Stimulated activated CD8-positive, alpha-beta memory T cell treated with anti-CD3 and anti-CD28 coated beads, Interleukin-12 subunit alpha, Interleukin-12 subunit beta, amount 100 ng/mL, for 24 hours (primary cell): Measurements from ENCODE around the gene BLZF1.
"Not testable (repeated sequence)": the region's sequence is repeated elsewhere in the genome, so short reads cannot be mapped to it uniquely, and the experiment has no call there.

Source experiments
- DNase-seq: peaks from one replicate; pipeline ENCODE4 v3.0.0-alpha.2; 2020; ENCODE audit errors: extremely low read depth

The BLZF1 gene, protein sequence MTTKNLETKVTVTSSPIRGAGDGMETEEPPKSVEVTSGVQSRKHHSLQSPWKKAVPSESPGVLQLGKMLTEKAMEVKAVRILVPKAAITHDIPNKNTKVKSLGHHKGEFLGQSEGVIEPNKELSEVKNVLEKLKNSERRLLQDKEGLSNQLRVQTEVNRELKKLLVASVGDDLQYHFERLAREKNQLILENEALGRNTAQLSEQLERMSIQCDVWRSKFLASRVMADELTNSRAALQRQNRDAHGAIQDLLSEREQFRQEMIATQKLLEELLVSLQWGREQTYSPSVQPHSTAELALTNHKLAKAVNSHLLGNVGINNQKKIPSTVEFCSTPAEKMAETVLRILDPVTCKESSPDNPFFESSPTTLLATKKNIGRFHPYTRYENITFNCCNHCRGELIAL

DNA sequence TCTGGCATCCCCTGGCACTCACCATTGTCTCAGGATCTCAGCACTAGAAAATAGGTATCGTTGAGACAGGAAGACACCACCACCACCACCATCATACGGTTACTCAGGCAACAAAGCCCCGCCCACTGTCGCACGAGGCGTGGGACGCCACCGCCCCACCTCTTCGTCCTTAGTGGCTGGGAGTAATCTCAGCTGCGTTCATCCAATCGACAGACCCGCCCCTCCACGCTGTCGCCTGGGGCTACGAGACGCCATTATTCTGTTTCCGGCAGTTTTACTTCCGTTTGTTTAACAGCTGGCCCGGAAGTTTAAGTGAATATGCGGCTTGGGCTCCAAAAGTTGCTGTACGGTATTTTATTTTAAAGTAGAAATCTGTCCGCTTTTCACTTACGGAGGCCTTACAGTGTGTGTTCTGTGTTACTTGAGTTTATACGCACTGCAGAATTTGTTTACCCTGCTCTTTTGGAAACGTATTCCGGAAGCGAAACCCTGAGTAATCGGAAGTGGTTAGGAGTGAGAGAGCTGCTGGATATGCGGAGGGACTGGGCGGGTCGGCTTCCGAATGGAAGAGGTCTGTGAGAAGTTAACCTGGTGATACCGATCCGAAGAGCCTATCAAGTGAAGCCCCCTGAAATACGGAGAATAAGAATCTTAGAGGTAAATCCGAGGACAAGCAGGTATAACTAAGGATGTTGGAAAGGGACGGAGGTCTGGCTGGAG, at the start of gene BLZF1, which contains the start of gene NME7:
Gene BLZF1, plus strand, starts transcription at position 510 of the 720 bp plus-strand sequence. CDS start 1,328 bp downstream, outside the sequence.
Gene NME7, minus strand, starts transcription at position 112 of the 720 bp plus-strand sequence. Its CDS starts 87 bp downstream, at position 25.
- peak; percentile 97 for DNase-seq

DNA sequence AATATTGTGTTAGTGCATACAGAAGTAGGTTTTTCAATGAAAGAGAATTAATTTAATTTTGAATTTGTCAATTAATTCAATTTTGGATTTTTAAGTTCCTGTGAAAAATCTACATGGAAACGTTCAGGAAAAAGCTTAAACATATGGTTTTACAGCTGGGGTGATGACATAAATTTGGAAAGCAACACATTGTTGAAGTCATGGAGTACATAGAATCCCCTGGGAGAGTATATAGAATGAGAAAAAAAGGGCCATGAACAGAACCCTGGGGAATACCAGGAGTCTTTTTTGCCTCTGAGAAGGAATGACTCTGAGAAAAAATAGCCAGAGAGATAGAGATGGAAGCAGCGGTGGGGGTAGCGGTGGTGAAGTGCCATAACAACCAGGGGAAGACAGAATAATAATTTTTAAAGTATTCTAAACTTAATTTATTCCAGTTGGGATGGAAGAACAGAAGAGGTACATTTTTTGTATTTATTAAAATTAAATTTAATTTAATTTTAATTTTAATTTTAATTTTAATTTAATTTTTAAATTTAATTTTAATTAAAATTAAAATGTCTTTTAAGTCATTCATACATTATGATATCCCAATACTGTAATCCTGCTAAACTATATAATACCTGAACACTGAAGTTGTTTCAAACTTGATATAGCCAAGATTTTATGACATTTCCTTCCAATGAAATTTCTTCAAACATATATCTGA, 49.3 kb upstream of the BLZF1 start:
- DNase-seq: no peak

DNA sequence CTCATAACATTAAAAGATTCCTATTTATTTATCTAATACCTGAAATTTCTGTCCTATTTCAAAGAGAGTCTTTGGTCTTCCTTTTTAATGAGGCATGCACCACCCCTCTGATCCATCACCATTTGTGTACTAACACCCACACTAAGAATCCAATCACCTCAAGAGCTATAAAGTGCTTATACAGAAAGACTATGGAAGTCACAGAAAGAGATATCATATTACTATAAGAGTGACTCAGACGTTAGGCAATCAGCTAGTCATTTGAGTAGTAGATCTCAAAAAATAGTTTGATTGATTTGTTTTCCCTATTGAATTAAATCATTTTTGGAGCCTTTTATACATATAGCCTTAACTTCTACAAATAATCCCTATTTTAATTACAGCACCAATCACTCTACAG, 46.5 kb upstream of the BLZF1 start:
- no peak for DNase-seq

DNA sequence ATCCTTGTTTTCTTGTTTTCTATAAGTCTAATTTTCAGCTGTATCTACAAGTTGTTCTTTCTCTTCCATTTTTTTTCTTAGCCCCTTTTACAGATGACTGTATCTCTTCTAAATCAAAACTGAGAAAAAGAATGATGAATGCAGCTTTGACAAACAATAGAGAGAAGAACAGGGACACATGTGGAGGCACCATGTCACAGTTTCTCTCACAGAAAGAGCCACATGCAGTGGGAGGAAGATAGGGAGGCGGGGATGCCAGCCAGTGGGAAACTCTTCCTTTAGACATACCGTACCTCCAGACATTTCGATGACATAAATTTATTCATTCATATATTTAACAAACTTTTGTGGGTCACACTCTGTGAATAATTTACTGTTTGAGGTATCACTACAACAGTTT, 45.9 kb upstream of the BLZF1 start:
- no peak for DNase-seq

DNA sequence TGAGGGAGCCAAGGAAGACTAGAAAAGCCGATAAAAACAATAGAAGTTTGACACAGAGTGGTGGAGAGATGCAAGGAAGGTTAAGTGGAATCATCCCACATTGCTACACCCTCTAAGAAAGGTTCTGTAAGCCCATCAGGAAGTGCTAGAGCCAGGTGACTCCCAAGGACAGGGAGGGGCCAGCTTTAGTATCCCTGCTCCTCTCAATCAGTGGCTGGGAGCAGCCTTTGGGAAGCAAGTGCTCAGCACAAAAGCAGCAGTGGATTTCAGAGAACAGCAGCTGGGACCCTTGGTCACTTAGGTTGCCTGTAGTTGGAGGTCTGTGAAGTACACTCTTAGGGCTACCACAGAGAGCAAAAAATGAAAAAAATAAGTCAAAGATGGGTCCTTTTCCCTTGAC, 42.9 kb upstream of the BLZF1 start:
- DNase-seq: no peak

DNA sequence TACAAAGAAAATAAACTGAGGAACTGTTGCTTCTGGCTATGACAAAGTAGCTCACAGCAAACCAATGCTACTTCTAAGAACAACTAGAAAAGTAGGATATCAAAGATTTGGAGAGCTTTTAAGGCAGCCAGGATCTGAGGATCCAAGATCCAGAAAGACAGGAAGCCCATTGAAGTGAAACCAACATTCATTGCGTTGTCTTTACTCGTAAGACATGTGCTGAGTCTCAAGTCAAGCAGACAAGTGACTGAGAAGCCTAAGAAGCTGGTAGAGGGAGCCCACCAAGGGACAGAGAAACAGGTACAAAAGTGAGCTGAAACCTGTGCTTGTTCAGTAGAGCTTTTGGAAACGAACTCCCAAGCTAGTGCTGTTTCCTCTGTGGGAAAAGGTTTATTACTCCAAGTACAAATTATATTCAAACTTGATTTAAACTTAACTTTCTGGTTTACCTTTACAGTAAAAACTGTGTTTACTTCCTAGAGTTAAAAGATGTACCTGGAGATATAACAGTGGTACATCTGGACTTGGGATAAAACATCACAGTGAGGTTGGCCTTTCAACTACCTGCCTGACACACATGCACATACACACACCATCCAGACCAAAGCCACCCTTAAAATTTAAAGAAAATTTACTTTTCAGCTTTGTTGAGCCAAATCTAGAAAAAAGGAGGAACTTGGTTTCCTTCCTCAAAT, 41.6 kb upstream of the BLZF1 start:
- no peak for DNase-seq

DNA sequence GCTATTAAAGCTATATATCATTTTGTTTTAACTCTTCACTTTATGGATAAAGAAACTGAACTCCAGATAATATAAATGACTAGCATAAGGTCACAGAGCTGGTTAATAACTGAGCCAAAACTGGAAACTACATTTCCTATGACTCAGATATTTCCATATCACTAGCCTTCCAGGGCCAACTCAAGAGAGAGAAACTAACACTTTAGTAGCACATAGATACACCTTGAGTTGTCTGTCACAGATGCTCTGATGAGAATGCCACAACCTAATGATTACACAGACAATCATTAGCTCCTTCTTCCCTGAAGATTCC, 41.1 kb upstream of the BLZF1 start:
- no peak for DNase-seq

DNA sequence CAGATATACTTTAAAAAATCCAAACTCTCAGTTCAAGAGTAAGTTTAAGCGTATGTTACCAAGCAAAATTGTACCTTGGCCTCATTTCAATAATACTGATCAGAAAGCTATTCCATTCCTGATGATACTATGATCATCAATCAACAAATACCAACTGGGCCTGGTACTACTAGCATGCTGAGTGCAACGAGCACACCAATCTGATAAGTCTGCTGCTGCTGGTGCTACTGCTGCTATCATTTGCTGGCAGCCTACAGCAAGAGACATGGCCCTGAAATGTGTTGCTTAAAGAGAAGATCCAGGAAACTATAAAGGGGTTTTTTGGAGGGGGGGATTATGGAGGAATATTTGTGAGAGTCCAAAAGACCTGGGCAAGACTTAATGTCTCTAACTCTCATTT, 40.1 kb upstream of the BLZF1 start:
- DNase-seq: no peak

DNA sequence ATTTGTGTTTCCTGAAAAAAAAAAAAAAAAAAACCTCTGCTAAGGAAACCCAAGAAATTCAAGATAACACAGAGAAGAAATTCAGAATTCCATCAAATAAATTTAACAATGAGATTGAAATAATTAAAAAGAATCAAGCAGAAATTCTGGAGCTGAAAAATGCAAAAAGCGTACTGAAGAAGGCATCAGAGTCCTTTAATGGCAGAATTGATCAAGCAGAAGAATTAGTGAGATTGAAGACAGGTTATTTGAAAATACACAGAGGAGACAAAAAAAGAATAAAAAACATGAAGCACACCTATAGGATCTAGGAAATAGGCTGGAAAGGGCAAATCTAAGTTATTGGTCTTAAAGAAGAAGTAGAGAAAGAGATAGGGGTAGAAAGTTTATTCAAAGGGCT, 38.6 kb upstream of the BLZF1 start:
- DNase-seq: no peak

DNA sequence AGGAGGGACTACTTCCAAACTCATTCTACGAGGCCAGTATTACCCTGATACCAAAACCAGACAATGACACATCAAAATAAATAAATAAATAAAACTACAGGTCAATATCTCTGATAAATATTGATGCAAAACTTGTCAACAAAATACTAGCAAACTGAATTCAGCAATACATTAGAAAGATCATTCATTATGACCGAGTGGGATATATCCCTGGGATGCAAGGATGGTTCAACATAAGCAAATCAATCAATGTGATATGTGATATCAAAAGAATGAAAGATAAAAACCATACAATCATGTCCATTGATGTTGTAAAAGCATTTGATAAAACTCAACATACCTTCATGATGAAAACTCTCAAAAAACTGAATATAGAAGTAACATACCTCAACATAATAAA, 37.1 kb upstream of the BLZF1 start:
- DNase-seq: no peak

DNA sequence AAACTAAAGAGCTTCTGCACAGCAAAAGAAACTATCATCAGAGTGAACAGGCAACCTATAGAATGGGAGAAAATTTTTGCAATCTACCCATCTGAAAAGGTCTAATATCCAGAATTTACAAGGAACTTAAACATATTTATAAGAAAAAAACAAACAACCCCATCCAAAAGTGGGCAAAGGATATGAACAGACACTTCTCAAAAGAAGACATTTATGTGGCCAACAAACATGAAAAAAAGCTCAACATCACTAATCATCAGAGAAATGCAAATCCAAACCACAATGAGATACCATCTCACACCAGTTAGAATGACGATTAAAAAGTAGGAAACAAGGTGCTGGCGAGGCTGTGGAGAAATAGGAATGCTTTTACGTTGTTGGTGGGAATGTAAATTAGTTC, 33.3 kb upstream of the BLZF1 start:
- not testable (repeated sequence) for DNase-seq

DNA sequence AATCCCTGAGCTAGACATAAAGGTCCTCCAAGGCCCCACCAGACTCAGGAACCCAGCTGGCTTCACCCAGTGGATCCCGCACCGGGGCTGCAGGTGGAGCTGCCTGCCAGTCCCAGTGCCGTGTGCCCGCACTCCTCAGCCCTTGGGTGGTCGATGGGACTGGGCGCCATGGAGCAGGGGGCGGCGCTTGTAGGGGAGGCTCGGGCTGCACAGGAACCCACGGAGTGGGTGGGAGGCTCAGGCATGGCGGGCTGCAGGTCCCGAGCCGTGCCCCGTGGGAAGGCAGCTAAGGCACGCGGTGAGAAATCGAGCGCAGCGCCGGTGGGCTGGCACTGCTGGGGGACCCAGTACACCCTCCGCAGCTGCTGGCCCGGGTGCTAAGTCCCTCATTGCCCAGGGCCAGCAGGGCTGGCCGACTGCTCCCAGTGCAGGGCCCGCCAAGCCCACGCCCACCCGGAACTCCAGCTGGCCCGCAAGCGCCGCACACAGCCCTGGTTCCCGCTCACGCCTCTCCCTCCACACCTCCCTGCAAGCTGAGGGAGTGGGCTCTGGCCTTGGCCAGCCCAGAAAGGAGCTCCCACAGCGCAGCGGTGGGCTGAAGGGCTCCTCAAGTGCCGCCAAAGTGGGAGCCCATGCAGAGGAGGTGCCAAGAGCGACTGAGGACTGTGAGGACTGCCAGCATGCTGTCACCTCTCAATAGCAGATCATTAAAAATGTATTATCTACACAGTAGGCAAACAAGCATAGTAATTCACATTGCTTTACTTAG, 30.9 kb upstream of the BLZF1 start:
- DNase-seq: not testable (repeated sequence)

DNA sequence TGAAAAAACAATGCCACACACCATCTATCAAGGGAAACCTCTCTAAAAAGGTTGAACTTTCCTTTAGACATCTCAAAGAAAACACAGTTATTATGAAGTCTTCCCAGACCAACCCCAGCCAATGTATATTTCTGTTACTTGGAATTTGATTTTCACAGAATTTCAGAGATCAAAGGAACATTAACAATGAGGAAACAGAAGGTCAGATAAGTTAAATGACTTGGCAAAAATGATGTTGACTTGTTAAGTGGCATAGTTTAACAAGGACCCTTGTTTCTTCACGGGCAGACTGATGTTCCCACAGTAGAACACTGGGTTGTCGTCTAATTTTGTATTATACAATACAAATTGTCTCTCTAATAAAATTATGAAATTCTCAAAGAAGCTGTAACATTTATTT, 29.4 kb upstream of the BLZF1 start:
- no peak for DNase-seq

DNA sequence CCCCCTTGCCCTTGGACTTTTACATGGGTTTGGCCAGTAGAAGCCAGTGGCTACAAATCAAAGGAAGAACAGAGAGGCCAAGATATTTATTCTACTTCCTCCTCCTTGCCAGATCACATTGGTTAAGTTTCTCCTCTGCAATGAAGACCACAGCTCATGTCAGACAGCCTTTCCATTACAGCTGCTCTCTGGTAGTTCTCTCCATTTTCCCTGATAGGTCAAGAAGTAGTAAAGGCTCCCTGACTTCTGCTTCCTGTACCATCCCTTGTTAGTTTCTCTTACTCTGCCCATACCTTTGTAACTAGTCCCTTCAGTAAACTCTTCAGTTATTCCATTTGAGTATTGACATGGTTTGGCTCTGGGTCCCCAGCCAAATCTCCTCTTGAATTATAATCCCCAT, 28.2 kb upstream of the BLZF1 start:
- DNase-seq: no peak

DNA sequence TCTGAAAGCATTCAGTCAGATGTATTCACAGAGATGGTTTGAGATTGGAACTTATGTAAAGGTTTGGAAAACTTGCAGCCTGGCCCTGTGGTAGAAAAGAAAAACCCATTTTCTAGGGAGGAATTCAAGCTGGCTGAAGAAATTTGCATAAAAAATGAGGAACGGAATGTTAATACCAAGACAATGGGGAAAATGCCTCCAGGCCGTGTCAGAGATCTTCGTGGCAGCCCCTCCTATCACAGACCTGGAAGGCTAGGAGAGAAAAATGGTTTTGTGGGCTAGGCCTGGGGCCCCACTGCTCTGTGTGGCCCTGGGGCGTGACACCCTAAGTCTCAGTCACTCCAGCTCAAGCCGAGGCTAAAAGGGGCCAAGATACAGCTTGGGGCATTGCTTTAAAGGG, 27.1 kb upstream of the BLZF1 start:
- DNase-seq: no peak

DNA sequence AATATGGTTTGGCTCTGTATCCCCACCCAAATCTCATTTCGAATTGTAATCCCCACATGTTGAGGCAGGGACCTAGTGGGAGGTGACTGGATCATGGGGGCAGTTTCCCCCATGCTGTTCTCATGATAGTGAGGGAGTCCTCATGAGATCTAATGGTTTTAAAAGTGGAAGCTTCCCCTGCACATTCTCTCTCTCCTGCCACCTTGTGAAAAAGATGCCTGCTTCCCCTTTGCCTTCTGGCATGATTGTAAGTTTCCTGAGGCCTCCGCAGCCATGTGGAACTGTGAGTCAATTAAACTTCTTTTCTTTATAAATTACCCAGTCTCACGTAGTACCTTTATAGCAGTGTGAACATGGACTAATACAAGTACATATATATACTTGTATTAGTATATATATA, 25.9 kb upstream of the BLZF1 start:
- DNase-seq: not testable (repeated sequence)

DNA sequence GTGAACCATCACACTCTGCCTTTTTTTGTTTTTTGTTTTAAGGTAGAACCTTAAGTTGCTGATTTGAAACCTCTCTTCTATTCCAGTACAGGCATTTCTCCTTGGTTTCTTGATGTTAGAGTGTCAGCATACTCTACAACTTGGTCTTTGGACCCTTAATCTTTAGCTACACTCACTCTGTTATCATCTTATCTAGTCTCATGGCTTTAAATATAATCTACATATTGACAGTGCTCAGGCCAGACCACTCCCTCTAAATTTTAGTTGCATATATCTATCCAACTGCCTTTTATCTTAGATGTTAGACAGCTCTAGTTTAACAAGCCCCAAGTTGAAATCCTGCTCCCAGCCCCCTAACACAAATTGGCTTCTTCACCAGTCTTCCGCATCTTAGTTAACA, 22.5 kb upstream of the BLZF1 start:
- no peak for DNase-seq

DNA sequence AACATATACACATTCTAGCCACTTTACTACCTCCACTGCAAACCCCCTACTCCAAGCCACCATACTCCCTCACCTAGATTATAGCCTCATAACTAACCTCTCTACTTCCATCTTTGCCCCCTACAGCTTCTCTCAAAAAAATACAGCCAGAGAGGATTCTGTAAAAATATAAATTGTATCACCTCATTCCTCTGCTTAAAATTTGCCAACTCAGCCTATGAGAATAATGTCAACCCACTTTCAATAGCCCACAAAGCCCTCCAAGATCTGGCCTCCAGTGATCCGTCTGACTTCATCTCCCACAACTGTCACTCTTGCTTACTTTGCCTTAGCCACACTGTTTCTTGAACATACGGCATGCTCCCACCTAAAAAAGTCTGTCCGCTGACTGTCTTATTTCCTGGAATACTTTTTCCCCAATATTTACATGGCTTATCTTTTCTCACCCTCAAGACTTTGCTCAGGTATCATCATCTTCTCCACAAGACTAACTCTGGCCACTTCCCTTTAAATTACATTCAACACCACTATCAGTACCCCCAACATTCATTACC, 21.9 kb upstream of the BLZF1 start:
- no peak for DNase-seq

DNA sequence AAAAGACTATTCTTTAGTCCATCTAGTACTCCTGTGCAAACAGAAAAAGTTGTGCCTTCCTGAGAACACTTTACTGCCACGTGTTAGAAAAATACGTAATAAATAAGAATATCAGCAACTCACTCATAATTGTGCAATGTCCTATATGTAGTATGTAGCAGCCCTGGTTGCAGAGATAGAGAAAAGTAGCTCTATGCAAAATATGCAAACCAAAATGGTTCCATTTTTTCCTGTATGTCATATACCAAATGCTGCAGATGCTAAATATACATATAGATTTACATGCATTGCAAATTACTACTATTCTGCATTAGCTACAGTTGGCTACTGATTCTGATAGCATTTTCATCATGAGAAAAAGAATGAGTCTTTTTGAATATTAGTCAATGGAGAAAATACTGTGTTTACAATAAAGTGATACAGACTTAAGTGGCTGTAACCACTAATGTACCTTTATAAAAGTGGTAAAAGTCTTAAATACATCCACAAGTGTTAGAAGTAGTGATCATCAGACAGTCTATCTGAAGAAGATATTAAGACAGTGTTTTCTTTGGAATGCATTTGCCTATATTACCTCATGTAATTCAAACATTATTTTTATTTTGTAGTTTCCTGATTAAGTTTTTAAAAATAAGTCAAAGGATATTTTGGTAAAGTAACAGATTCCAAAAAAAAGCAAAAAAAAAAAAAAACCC, 20.2 kb upstream of the BLZF1 start:
- DNase-seq: no peak

DNA sequence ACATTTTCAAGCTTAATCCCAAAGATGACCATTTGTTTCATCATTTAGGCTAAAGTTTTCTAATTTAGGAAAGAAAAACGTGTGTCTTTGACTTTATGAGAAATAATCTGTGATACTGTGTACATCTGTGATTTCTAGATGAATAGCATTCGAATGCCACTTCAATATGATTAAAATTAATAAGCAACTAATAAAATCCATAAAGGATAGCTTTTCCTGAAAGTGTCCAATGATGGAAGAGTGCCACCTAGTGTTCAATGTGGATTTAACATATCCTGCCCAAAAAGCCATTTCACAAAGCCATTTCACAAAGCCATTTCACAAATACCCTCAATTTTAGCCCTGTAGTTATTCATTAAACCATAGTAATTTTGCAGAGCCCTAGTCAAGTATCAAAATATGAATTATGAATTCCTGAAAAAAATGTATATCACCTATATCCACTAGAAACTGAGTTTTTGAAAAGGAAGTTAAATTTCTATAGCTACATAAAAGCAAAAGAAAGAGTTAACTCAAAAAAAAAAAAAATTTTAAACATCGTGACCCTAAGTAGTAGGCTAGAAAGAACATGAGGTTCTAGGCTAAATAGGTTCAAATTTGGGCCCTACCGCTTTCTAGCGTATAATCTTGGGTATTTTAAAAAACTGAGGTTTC, 19.5 kb upstream of the BLZF1 start:
- no peak for DNase-seq
